GM21360 (cell line): ENCODE results near the gene SPINK1.
"Not testable (repeated sequence)": the region's sequence is repeated elsewhere in the genome, so short reads cannot be mapped to it uniquely, and the experiment has no call there.

Source experiments
- ATAC-seq: cut with Tn5 transposase; IDR thresholded peaks from one replicate; pipeline ENCODE4 v1.9.1; 2021; ENCODE audit warnings: mild to moderate bottlenecking, moderate library complexity; ENCODE audit not compliant: unreplicated experiment

SPINK1 gene

DNA sequence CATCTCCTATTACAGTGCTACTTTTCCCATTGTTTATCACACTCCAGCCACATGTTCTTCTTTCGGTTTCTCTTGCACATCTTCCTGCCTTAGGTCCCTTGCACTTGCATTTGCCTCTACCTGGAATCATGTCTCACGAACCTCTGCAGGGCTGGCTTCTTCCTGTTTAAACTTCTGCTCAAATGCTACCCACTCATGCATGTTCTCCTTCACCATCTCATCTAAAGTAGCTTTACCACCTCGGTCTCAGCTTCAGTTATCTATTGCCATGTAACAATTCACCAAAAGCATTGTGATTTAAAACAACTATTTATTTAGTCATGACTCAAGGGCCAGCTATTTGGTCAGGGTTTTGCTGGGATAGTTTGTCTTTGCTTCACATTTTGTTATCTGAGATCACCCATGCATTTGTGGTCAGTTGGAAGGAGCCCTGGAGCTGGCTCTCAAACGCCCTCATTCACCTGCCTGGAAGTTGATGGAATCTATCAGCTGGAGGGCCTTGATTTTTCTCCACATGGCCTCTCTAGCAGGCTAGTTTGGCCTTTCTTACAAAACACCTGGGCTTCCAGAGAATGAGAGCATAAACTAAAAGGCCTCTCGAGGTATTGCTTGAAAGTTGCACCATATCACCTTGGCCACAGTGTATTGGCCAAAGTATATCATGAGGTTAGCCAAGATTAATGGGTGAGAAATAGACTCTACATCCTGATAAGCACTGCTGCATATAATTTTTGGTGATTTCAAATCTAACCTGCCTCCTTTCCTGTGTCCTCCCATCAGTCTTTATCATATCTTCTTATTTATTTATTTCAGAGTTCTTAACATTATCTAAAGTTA is 21.4 kb downstream of the SPINK1 start:
- no peak for ATAC-seq

- ATAC-seq = peak; percentile 94
Measured at GRCh38 chr5:147805030-147805454, 26.4 kb downstream of the SPINK1 start.

DNA sequence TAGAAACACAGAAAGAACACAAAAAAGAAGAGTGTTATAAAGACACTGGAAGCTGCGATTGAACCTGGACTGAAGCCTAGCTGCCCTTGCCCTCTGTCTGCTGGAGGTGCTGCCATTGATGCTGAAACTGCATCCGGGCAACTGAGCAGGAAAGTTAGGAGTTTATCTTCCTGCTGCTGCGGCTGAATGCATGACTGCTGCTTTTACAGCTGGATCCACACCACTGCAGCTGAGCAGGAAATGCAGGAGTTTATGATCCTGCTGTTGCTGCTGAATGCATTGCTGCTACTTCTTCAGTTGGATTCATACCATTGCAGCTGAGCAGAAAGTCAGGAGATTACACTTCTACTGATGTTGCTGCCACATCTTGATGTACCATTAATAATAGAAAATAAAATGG is 27.1 kb downstream of the SPINK1 start:
- ATAC-seq = no peak

DNA sequence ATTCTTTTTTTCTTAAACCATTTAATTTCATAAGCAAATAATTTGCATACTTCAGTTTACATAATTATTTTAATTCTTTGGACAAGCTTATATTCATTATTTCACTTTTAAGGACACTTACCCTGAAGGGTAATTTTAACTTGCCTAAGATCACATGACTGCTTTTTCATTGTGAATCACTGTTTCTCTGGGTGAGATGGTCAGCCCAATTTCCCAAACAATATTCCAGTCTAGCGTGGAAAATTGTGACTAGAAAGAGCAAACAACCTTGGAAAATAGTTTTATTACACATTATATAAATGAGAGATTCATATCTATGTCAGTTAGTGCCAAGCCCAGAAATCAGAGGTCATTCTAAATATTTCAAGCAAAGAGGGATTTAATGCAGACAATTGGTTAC is 27.5 kb downstream of the SPINK1 start:
- no peak for ATAC-seq

GRCh38 chr5:147803161-147803560 is 28.3 kb downstream of the SPINK1 start:
- ATAC-seq = not testable (repeated sequence)

- ATAC-seq = no peak
Measured at GRCh38 chr5:147801461-147801860, 30.0 kb downstream of the SPINK1 start.

GRCh38 chr5:147800491-147800890 is 31.0 kb downstream of the SPINK1 start:
- no peak for ATAC-seq

GRCh38 chr5:147796556-147797308 is 34.7 kb downstream of the SPINK1 start:
- ATAC-seq = no peak

- ATAC-seq = no peak
Measured at GRCh38 chr5:147791181-147791580, 40.3 kb downstream of the SPINK1 start.

DNA sequence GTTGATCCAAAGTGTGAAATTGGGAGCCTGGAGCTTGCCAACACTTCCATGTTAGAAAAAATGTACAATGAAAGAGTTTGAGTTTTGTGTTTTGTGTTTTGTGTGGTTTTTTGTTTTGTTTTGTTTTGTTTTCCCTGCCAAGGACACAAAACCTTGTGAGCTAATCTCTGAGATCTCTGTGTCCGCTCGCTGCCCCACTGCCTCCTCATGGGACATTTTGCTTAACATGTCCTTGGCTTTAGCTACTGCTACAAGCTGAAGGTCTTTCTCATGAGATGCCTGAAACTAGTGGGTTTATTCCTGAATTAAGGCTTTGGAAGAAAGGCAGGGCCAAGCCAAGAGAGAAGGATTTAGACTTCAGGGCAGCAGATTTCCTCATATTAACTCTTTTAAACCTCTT is 41.7 kb downstream of the SPINK1 start:
- ATAC-seq = no peak

GRCh38 chr5:147788023-147788422 is 43.4 kb downstream of the SPINK1 start:
- ATAC-seq = no peak

DNA sequence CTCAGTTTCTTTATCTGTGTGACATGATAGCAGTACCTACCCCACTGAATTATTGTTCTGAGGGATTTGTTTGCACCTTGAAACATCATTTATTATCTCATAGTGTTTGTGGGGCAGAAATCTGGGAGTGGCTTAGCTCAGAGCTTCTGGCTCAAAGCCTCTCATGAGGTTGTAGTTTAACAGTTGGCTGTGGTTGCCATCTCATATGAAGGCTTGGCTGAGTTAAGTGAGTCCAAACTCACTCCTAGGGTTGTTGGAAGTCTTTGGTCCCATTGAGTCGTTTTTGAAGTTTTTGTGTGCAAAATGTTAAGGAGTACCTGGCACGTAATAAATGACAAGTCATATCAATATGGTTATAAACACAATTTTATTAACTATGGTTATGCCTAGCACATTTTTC is 45.3 kb downstream of the SPINK1 start:
- no peak for ATAC-seq

- ATAC-seq = no peak
Measured at GRCh38 chr5:147784146-147784987, 47.1 kb downstream of the SPINK1 start.

DNA sequence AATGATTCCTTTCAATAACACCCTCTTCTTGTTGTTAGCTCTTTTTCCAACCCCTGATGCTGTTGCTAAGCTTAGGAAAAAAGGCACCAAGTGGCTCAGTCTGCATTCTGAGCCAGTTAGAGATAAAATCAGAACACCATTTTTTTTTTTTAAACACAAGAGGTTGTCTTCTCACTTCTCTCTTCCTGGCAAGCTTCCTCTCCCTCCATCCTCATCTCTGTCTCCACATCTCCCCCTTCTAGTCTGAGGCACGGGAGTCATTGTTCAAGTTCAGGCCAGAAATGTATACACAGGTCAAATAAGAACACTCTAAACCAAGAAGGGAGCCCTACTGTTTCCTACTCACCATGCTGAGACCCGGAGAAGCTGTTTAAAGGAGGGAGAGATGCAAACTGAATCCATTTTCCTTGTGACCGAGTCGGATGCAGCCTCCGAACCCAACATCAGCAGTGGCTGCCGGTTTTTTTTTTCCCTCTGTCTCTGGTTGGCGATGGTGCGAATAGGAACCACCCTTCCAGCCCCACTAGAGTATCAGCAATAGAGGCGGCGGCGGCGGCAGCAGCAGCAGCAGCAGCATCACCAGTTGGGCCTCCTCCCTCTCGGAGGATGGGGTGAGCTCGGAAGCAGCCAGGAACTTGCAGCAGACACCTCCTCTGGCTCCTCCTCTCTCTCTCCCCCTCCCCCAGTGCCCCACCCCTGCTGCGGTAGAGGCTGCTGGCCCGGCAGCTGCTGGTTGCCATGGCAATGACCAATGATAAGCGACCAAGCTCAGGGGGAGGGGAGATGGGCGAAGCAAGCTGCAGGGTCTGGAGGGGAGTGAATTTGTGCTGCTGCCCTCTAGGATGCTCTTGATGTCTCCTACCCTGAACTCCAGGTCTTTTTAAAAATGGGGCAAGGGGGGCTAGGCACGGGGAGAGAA is 49.1 kb downstream of the SPINK1 start, which contains the start of gene JAKMIP2:
JAKMIP2 (minus strand) TSS at position 619 of the 919 bp plus-strand sequence. CDS start 110,922 bp downstream, outside the sequence.
- ATAC-seq = peak; percentile 92

- ATAC-seq = no peak
Measured at GRCh38 chr5:147780924-147781573, 50.4 kb downstream of the SPINK1 start.

- ATAC-seq = no peak
Measured at GRCh38 chr5:147779694-147780093, 51.8 kb downstream of the SPINK1 start.

DNA sequence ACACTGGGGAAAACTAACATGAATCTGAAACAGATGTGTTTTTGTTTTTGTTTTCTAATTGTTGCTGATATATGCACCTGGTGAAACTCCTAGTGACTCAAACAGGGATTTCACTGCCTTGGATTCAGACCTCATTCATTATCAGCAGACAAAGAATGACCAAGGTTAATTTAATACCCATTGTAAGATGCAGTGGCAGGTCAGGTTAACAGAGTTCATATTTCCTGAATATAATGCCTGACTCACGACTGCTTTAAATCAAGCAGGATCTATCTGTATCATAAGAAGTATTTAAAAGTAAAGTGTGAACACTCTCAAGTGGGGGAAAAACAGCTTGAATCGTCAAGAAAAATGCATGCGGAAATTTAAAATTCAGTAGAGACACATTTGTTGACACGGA is 54.5 kb downstream of the SPINK1 start:
- ATAC-seq = no peak
